Fibroblast of lung (primary cell): Measurements from ENCODE around the gene PI16. TPM values are rescaled to one million over a fixed set of nuclear protein-coding genes. Genes with fewer than 3 reads are reported as not detected.

Experiments used
- DNase-seq, 2 donors: peaks; one replicate each; pipeline versions ENCODE4 v3.0.0 to v3.0.0-alpha.2; 2010; ENCODE audit warnings: low read depth in 2 of 2
- H2AFZ ChIP-seq: 2 replicates; pipeline ENCODE4 v1.5.1; 2012; ENCODE audit warnings: low read length, control low read depth, inconsistent platforms
- H3K27ac ChIP-seq: 2 replicates; pipeline ENCODE4 v1.5.1; 2011; ENCODE audit warnings: low read length, control low read depth; ENCODE audit not compliant: insufficient read depth
- H3K27me3 ChIP-seq: 2 replicates; pipeline ENCODE4 v1.5.1; 2011; ENCODE audit warnings: mild to moderate bottlenecking, low read length; ENCODE audit not compliant: control insufficient read depth, insufficient read depth
- H3K36me3 ChIP-seq: 2 replicates; pipeline ENCODE4 v1.5.1; 2011; ENCODE audit warnings: low read length; ENCODE audit not compliant: control insufficient read depth, insufficient read depth
- H3K4me1 ChIP-seq: 2 replicates; pipeline ENCODE4 v1.5.1; 2011; ENCODE audit warnings: low read length; ENCODE audit not compliant: control insufficient read depth, insufficient read depth; ENCODE audit errors: extremely low read depth
- H3K4me2 ChIP-seq: 2 replicates; pipeline ENCODE4 v1.5.1; 2011; ENCODE audit warnings: low read length, control low read depth; ENCODE audit not compliant: insufficient read depth; ENCODE audit errors: extremely low read depth
- H3K4me3 ChIP-seq, 4 experiments: fragments of 200-600 bp in 1 of 4; sonication (generic) in 1 of 4; replicated peaks in 1 of 4; 2 replicates each; pipeline ENCODE4 v1.5.1; 2011 to 2016; ENCODE audit warnings: low read length in 4 of 4, low read depth in 3 of 4, mild to moderate bottlenecking in 3 of 4, control low read depth in 2 of 4, inconsistent platforms in 1 of 4, mixed read lengths in 1 of 4; ENCODE audit not compliant: insufficient read depth in 1 of 4; ENCODE audit errors: control extremely low read depth in 1 of 4
- H3K79me2 ChIP-seq: 2 replicates; pipeline ENCODE4 v1.5.1; 2012; ENCODE audit warnings: mild to moderate bottlenecking, low read length, inconsistent platforms; ENCODE audit not compliant: control insufficient read depth, insufficient read depth
- H3K9ac ChIP-seq: 2 replicates; pipeline ENCODE4 v1.5.1; 2011; ENCODE audit warnings: mild to moderate bottlenecking, low read length, control low read depth; ENCODE audit not compliant: insufficient read depth
- H3K9me3 ChIP-seq: 2 replicates; pipeline ENCODE4 v1.5.1; 2012; ENCODE audit warnings: low read depth, low read length; ENCODE audit not compliant: control insufficient read depth, insufficient read depth
- H4K20me1 ChIP-seq: 2 replicates; pipeline ENCODE4 v1.5.1; 2011; ENCODE audit warnings: low read length; ENCODE audit not compliant: control insufficient read depth, insufficient read depth; ENCODE audit errors: extremely low read depth
- CTCF ChIP-seq, 2 donors: IDR thresholded peaks in 1 of 2; conservative IDR thresholded peaks in 1 of 2; 1 replicate in 1 of 2; 2 replicates in 1 of 2; pipeline ENCODE4 v1.5.1; 2011 to 2012; ENCODE audit warnings: low read length in 2 of 2, control low read depth in 1 of 2, inconsistent platforms in 1 of 2, low read depth in 1 of 2, mild to moderate bottlenecking in 1 of 2
- EZH2 ChIP-seq: IDR thresholded peaks from 2 replicates; pipeline ENCODE4 v1.5.1; 2012; ENCODE audit warnings: low read length, control low read depth, mild to moderate bottlenecking; ENCODE audit errors: missing control alignments
- polyA plus RNA-seq, 2 donors: library from polyadenylated mRNA; depleted of rRNA in 1 of 2; stranded (reverse) in 1 of 2; unstranded in 1 of 2; fragments of >200 nt; gene quantifications; 2 replicates each; pipeline ENCODE4 v1.2.1, GENCODE V29; 2011 to 2012; ENCODE audit warnings: missing spikeins in 1 of 2
- total RNA-seq: library from RNA; depleted of rRNA; stranded (reverse); fragments of >200 nt; gene quantifications from 2 replicates; pipeline ENCODE4 v1.2.1, GENCODE V29; 2014

The PI16 gene
- total and polyA plus RNA-seq, 2 donors (not counting 1 experiment from before 2014, with no cell fraction given) = 0.09 TPM; not detected in 1

DNA sequence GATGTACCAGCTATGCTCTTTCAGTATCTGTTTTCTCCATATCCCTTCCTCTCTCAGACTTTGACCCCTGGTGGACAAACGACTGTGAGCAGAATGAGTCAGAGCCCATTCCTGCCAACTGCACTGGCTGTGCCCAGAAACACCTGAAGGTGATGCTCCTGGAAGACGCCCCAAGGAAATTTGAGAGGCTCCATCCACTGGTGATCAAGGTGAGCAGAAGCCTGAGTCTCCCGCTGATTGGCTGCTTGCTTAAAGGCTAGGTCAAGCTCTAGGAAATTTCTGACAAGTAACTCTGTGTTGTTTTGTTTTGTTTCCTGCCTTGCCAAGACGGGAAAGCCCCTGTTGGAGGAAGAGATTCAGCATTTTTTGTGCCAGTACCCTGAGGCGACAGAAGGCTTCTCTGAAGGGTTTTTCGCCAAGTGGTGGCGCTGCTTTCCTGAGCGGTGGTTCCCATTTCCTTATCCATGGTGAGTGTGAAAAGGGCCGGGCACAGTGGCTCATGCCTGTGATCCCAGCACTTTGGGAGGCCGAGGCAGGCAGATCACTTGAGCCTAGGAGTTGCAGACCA is 40.2 kb upstream of the PI16 start:
- Histone ChIP-seq H4K20me1 (no peaks in the 10 kb centered on the region), H3K9me3 (no peaks in the 10 kb centered on the region), H2AFZ (no peak overlapping the region), H3K4me2 (no peak overlapping the region), H3K79me2 (no peaks in the 10 kb centered on the region), H3K27me3 (no peaks in the 10 kb centered on the region), H3K4me3 (no peak overlapping the region), H3K9ac (no peak overlapping the region), H3K4me1 (peaks cover 15% of the 10 kb centered on the region), H3K36me3 (peaks cover 10% of the 10 kb centered on the region), H3K27ac (no peak overlapping the region)
- no peak for TF ChIP-seq EZH2
- TF ChIP-seq CTCF (conservative IDR thresholded peaks at IDR 0.05 in 1 of 2, IDR thresholded peaks at IDR 0.05 in 1 of 2; ENCODE audit: low read depth in 1 of 2, low read length in 2 of 2) = peak; percentile 6 to 45
- peak; percentile 34 for DNase-seq

DNA sequence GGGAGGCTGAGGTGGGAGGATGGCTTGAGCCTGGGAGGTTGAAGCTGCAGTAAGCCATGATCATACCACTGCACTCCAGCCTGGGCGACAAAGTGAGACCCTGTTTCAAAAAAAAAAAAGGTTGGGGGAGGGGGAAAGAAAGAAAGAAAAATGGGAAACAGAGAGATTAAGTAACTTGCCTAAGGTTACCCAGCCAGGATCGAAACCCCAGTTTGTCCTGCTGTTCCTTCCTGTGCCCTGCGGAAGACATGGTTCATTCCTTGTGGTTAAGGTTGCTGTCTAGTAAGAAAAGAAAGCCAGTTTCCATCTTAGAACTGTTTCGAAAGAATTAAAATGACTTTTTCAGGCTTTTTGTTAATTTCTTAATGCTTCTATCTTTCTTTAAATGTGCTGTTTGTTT is 38.9 kb upstream of the PI16 start:
- Histone ChIP-seq H3K9ac (no peak overlapping the region), H4K20me1 (no peaks in the 10 kb centered on the region), H3K9me3 (no peaks in the 10 kb centered on the region), H2AFZ (no peak overlapping the region), H3K4me1 (peaks cover 21% of the 10 kb centered on the region), H3K4me3 (no peak overlapping the region), H3K27ac (no peak overlapping the region), H3K36me3 (peaks cover 17% of the 10 kb centered on the region), H3K27me3 (no peaks in the 10 kb centered on the region), H3K4me2 (no peak overlapping the region), H3K79me2 (no peaks in the 10 kb centered on the region)
- DNase-seq = no peak
- TF ChIP-seq EZH2 (no peak), CTCF (conservative IDR thresholded peaks at IDR 0.05 in 1 of 2, IDR thresholded peaks at IDR 0.05 in 1 of 2; ENCODE audit: low read depth in 1 of 2, low read length in 2 of 2) (no peak)

DNA sequence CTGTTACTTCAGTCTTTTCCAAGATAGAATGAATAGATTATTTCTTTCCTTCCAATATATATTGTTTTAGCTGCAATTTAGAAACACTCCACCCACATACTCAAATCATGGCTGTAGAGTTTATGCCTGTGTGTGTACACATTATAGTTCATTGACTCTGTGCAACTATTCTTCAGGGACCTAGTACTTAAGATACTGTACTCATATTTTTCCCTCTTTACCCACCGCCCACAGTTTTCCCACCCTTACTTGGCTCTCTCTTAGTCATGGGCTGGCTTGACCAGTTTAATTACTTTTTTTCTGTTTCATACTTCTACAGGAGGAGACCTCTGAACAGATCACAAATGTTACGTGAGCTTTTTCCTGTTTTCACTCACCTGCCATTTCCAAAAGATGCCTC is 38.4 kb upstream of the PI16 start:
- Histone ChIP-seq H3K4me3 (no peak overlapping the region), H3K36me3 (peaks cover 17% of the 10 kb centered on the region), H3K27me3 (no peaks in the 10 kb centered on the region), H2AFZ (no peak overlapping the region), H3K9me3 (no peaks in the 10 kb centered on the region), H4K20me1 (no peaks in the 10 kb centered on the region), H3K27ac (no peak overlapping the region), H3K4me2 (no peak overlapping the region), H3K79me2 (no peaks in the 10 kb centered on the region), H3K4me1 (peaks cover 21% of the 10 kb centered on the region), H3K9ac (no peak overlapping the region)
- no peak for TF ChIP-seq EZH2
- no peak for TF ChIP-seq CTCF (conservative IDR thresholded peaks at IDR 0.05 in 1 of 2, IDR thresholded peaks at IDR 0.05 in 1 of 2; ENCODE audit: low read depth in 1 of 2, low read length in 2 of 2)
- DNase-seq = peak in 1 of 2 donors; percentile 37
